Right cardiac atrium (tissue), 5 donors: Measurements from ENCODE around the gene MPC1L. TPM values are rescaled to one million over a fixed set of nuclear protein-coding genes. Genes with fewer than 3 reads are reported as not detected.
"Not testable (repeated sequence)": the region's sequence is repeated elsewhere in the genome, so short reads cannot be mapped to it uniquely, and the experiment has no call there.

Experiments
- ATAC-seq, 2 donors: fragments of 200-7000 bp; cut with Tn5 transposase; one replicate each; pipeline versions ENCODE4 v1.8.0 to v1.9.1; 2020; ENCODE audit warnings: moderate library complexity in 2 of 2, mild to moderate bottlenecking in 1 of 2
- DNase-seq, 3 donors: peaks; one replicate each; pipeline ENCODE4 v3.0.0-alpha.2; 2020
- H3K27ac ChIP-seq: one replicate; pipeline ENCODE4 v1.5.1; 2013; ENCODE audit warnings: mild to moderate bottlenecking, low read length, control low read depth, moderate library complexity
- H3K27me3 ChIP-seq: one replicate; pipeline ENCODE4 v1.6.1; 2013; ENCODE audit not compliant: control insufficient read depth, insufficient read depth
- H3K4me1 ChIP-seq: one replicate; pipeline ENCODE4 v1.6.1; 2013; ENCODE audit warnings: low read length; ENCODE audit not compliant: control insufficient read depth, insufficient read depth
- H3K4me3 ChIP-seq: one replicate; pipeline ENCODE4 v1.5.1; 2013; ENCODE audit warnings: low read length, control low read depth
- H3K9me3 ChIP-seq: one replicate; pipeline ENCODE4 v1.6.1; 2013; ENCODE audit warnings: low read length; ENCODE audit not compliant: control insufficient read depth
- WGBS: extraction: QIAGEN DNeasy Blood & Tissue Kit; methylation state at CpG from one replicate; pipeline ENCODE4 v1.1.7; 2013; 5-methylcytosine and 5-hydroxymethylcytosine counted together
- intact Hi-C, 4 donors: fragments of 100-400 bp; cut with DNase I; formaldehyde crosslinking; loops; one replicate each; pipeline versions ENCODE4 v1.11.0 to v1.14.0; 2022 to 2023
- long read RNA-seq, 4 donors: library from polyadenylated mRNA; unstranded; transcript quantifications; one replicate each; pipeline ENCODE4 v2.0.0, GENCODE V29; 2020 to 2021
- polyA plus RNA-seq: library from polyadenylated mRNA; stranded (reverse); fragments of 200-250 nt; gene quantifications from one replicate; pipeline ENCODE4 v1.2.3, GENCODE V29; 2013
- total RNA-seq, 4 donors: library from RNA; stranded (reverse); fragmentation: NEBNext Ultra II Directional; extraction: Animal tissue kit (Norgen Biotek cat#: 25700); gene quantifications; one replicate each; pipeline ENCODE4 v1.2.1, GENCODE V29; 2021
- donor health status: healthy with polysubstance abuse.
- donor health status: DM: no; HTN: yes; CAD: no.
- donor health status: DM: no; HTN: no; CAD: no.
- donor health status: DM: no; HTN: yes; CAD: no; lungs with severe emphysema.
- donor health status: DM: yes; HTN: yes; CAD: no.

MPC1L gene
- total RNA-seq = not detected
- polyA plus RNA-seq = not detected
- long read RNA-seq, donor 1 = 0 reads
- long read RNA-seq, donor 2 = 0 reads
- long read RNA-seq, donor 3 = 0 reads
- long read RNA-seq, donor 4 = 0 reads

DNA sequence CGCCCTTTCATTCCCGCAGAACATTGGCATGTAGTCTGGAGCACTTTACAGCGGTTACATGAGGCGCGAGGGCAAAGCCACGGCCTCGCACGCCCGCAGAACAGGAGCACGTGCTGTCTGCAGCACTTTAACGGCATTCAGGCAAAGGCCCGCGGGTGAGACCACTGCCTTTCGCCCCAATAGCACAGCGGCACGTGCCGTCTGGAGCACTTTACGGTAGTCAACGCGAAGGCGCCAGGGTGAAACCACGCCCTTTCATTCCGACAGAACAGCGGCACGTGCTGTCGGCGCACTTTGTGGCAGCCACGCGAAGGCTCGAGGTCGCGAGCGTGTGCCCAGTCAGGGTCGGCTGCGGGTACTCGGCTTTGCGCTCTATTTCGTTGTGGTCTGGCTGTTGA is at the start of gene MPC1L:
Gene MPC1L (plus strand): TSS at position 290 of the 398 bp plus-strand sequence. CDS start 138 bp downstream, outside the sequence.
- no peak within 1 kb of the TSS for H3K4me3 ChIP-seq
- WGBS = 94% methylated on average over 38 of the region's 38 CpGs
- ATAC-seq = no peak

DNA sequence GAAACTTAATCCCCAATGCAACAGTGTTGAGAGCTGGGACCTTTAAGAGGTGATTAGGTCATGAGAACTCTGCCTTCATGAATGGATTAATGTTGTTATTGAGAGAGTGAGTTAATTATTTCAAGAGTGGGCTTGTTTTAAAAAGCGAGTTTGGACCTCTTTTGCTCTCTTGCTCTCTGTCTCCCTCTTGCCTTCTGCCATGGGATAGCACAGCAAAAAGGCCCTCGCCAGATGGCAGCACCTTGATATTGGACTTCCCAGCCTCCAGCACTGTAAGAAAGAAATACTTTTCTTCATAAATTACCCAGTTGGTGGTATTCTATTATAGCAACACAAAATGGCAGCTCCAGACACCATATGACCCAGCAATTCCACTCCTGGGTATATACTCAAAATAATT is 49.5 kb upstream of the MPC1L start:
- H3K4me3 ChIP-seq = no peak overlapping the region
- H3K9me3 ChIP-seq = no peaks in the 10 kb centered on the region
- H3K27ac ChIP-seq = no peak overlapping the region
- no peaks in the 10 kb centered on the region for H3K27me3 ChIP-seq
- WGBS = 53% methylated on average over 2 of the region's 2 CpGs
- intact Hi-C loops = no loop called here
- DNase-seq = no peak
- ATAC-seq = no peak
- no peaks in the 10 kb centered on the region for H3K4me1 ChIP-seq

More for the DNA sequence above, at the start of gene MPC1L:
- no peak for DNase-seq
- intact Hi-C loops = no loop called here
- H3K27me3 ChIP-seq = no peaks in the 10 kb centered on the region
- peaks cover 1% of the 10 kb centered on the region for H3K4me1 ChIP-seq
- no peaks in the 10 kb centered on the region for H3K9me3 ChIP-seq
- H3K27ac ChIP-seq = no peak within 1 kb of the TSS

DNA sequence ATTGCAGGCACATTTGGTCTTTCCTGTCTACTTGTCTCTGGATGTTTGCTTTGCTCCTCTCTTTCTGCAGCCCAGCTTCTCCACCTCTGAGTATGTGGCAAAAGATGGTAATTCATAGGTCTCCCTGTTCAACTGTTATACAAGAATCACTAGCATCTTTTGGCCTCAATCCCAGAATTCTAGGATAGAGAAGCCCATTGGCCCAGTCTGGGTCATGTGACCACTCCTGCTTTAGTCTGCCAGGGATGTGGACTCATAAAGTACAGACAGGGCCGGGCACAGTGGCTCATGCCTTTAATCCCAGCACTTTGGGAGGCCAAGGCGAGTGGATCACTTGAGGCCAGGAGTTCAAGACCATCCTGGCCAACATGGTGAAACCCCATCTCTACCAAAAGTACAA is 47.8 kb upstream of the MPC1L start:
- WGBS = 69% methylated on average over 2 of the region's 2 CpGs
- H3K4me3 ChIP-seq, intact Hi-C loops, H3K4me1 ChIP-seq, DNase-seq, ATAC-seq, H3K27ac ChIP-seq, H3K9me3 ChIP-seq, H3K27me3 ChIP-seq: not testable (repeated sequence)

DNA sequence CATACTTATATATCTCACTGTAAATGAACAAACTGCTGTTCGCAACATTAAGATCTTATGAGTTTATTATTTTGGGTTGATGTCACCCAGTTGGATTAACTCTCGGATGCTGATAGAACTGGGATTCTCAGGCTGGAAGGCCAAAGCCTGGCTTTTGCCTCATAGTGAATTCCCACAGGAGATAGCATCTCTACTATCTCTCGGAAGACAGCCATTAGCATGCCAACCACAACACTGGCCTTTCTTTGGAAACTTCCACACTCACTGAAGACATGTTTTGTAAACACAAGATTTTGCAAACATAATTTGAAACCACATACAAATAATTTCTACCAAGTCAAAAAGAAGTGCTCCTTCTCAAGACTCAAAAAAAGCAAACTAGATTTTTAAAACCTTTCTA is 46.9 kb upstream of the MPC1L start:
- no peaks in the 10 kb centered on the region for H3K4me1 ChIP-seq
- H3K9me3 ChIP-seq = no peaks in the 10 kb centered on the region
- ATAC-seq (no peak), DNase-seq (no peak)
- no peak overlapping the region for H3K4me3 ChIP-seq
- intact Hi-C loops = no loop called here
- no peak overlapping the region for H3K27ac ChIP-seq
- H3K27me3 ChIP-seq = no peaks in the 10 kb centered on the region
- WGBS = 72% methylated on average over 3 of the region's 3 CpGs

DNA sequence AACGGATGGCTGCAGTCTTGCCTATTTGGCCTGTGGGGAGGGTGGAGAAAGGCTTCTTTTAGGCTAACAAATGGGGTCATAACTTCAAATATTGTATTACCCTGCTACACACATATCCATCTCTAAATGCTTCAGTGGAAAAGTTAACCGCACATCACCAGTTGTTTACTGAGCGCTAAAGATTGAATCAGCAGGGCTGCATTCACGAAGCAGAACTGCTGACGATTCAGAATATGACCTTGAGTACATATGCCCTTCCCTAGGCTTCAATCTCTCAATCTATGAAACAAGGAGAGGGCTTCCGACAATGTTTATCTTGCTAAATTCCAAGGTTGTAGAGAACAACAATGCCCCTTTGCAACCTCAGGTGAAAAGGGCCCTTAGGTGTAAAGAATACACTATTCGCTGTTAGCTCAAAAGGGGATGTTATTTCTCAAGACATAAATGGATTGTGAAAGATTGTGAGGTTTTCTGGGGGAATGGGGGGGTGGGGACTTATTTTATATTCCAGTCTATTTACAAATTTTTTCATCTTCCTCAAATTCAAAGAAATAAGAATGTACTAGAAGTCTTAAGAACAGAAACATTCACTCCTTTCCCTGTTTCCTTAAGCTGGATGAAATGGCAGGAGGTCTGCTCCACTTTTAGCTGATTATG is 45.1 kb upstream of the MPC1L start:
- DNase-seq = no peak
- 71% methylated on average over 7 of the region's 7 CpGs for WGBS
- Histone ChIP-seq H3K9me3 (no peaks in the 10 kb centered on the region), H3K4me1 (no peaks in the 10 kb centered on the region), H3K27me3 (no peaks in the 10 kb centered on the region), H3K4me3 (no peak overlapping the region), H3K27ac (no peak overlapping the region)
- intact Hi-C loops = no loop called here
- no peak for ATAC-seq

DNA sequence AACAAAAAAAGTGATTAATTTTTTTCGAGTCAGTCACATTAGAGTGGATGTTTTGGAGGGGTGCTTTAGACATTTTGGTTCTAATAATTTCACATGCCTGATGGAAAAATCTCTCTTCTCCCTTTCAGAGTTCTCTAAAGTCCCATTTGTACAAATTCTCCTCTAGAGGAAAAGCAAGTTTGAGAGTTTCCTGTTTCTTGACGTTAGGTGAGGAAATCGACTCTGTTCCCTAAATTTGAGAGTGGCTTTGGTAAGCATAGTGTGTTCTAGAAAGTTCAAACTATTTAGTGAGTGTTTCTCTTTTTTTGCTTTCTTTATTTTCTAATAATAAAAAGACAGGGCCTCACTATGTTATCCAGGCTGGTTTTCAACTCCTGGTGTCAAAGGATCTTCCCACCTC is 44.1 kb upstream of the MPC1L start:
- ATAC-seq (no peak), DNase-seq (no peak)
- H3K4me3 ChIP-seq = no peak overlapping the region
- H3K9me3 ChIP-seq = no peaks in the 10 kb centered on the region
- intact Hi-C loops = no loop called here
- H3K27me3 ChIP-seq = no peaks in the 10 kb centered on the region
- no peak overlapping the region for H3K27ac ChIP-seq
- WGBS = 60% methylated on average over 3 of the region's 3 CpGs
- no peaks in the 10 kb centered on the region for H3K4me1 ChIP-seq

DNA sequence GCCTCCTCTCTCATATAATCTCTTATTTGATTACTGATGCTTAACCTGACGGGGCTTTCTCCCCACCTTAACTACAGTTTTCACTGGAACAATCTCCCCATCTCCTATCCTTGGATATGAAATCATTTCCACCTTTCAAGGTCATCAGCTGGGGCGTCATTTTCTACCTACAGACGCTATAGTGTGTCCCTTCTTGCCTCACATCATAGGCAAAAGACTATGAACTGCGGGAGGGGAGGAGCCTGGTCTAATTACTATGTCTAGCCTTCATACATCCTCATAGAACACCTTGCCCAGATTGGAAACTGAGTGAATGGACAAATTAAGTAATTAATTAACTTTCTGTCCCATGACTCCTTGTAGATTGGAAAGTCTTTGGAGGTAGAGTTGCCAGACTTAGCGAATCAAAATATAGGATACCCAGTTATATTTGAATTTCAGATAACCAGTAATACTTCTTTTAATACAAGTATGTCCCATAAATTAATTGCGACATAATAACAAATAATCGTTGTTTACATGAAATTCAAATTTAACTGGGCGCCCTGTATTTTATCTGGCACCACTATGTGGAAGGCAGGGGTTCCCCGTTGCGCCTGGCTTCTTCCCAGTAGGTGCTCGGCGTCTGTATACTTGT is 43.2 kb upstream of the MPC1L start:
- DNase-seq (no peak), ATAC-seq (peak in 1 of 2 donors; percentile 71)
- H3K27me3 ChIP-seq = no peaks in the 10 kb centered on the region
- H3K27ac ChIP-seq = peak overlapping the region; percentile 68
- 13% methylated on average over 12 of the region's 12 CpGs for WGBS
- intact Hi-C loops = no loop called here
- H3K9me3 ChIP-seq = no peaks in the 10 kb centered on the region
- peak overlapping the region; percentile 37 for H3K4me3 ChIP-seq
- H3K4me1 ChIP-seq = no peaks in the 10 kb centered on the region

DNA sequence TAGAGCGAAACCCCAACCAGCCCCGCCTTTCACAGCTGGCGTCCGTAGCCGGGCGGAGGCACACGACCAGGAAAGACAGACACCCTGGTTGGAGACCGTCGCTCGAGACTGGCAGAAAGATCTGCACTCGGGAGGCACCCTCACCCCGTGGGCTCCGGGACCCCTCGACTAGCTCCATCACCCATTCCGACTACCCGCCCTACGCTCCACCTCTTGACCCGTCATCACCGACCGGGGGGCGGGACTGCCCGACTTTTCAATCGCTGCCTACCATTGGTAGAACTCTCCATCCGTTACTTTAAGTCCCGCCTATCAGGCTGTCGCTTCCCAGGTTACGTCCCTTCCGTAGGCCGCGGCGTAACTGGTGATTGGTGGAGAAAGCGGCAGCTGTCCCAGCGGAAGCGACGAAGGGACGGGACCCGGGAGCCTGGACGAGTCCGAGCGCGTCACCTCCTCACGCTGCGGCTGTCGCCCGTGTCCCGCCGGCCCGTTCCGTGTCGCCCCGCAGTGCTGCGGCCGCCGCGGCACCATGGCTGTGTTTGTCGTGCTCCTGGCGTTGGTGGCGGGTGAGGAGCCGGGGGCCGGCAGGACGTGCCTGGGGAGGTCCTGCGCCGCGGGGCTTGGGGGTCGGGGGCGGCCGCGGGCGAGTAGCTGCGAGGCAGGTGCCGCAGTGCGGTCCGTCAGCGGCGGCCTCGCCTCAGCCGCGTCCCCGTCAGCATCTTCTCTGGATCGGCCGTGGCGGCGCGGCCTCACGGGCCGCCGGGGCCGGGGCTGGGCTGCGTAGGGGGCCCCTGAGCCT is 42.5 kb upstream of the MPC1L start, which contains the start of gene ATP6AP2:
Gene ATP6AP2 (plus strand): TSS at position 434 of the 799 bp plus-strand sequence. CDS start 96 bp downstream, at position 530.
- Histone ChIP-seq H3K27ac (peak within 1 kb of the TSS; percentile 90), H3K27me3 (no peaks in the 10 kb centered on the region), H3K4me3 (peak within 1 kb of the TSS; percentile 85), H3K4me1 (no peaks in the 10 kb centered on the region), H3K9me3 (no peaks in the 10 kb centered on the region)
- ATAC-seq (peak; percentile 99), DNase-seq (peak; percentile 90 to 96 (median 96))
- intact Hi-C loops = no loop called here
- under 1% methylated on average over 83 of the region's 89 CpGs for WGBS

DNA sequence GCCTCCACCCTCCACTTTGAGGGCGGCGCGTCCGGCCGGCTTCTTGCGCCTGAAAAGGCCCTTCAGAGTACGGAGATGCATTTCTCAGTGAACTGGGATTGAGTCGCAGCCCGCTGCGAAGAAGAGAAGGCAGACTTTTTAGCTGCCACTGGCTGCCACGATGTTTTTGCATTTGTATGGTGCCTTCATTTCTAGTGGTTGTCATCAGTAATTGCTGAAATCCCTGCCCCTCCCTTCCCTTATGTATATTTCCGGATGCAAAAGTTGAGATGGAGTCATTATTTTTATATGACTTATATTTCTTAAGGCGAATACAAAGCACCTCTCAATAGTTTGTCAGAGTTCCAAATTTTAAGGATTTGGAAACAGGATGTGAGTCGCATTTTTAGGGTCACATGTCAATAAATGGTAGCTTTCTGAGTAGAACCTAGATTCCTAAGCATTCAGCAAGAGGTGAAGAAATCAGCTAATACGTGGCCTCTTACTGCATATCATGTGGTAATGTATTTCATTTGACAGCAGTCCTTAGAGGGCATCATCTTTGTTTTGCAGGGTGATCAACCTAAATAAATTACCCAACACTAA is 41.8 kb upstream of the MPC1L start:
- no peak for ATAC-seq
- WGBS = 2% methylated on average over 15 of the region's 15 CpGs
- intact Hi-C loops = no loop called here

DNA sequence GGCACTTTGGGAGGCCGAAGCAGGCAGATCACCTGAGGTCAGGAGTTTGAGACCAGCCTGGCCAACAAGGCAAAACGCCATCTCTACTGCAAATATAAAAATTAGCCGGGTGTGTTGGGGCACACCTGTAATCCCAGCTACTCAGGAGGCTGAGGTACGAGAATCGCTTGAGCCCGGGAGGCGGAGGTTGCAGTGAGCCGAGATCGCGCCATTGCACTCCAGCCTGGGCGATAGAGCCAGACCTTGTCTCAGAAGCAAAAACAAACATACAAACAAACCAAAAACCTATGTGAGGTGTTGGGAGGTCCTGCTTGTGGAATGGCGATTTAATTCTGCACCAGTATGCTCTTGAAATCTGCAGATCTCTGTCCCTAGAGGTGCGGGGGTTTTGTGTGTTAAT is 41.0 kb upstream of the MPC1L start:
- intact Hi-C loops, DNase-seq, H3K27ac ChIP-seq, H3K9me3 ChIP-seq, H3K4me1 ChIP-seq, H3K4me3 ChIP-seq, ATAC-seq, H3K27me3 ChIP-seq: not testable (repeated sequence)
- 90% methylated on average over 13 of the region's 13 CpGs for WGBS

More for the DNA sequence above, 41.8 kb upstream of the MPC1L start:
- Histone ChIP-seq H3K27ac (peak overlapping the region; percentile 90), H3K4me3 (peak overlapping the region; percentile 85), H3K9me3 (no peaks in the 10 kb centered on the region), H3K4me1 (no peaks in the 10 kb centered on the region), H3K27me3 (no peaks in the 10 kb centered on the region)
- DNase-seq = no peak
